MM.1S (cell line): ENCODE data around the gene RDH13.

Experiments
- DNase-seq: peaks from one replicate; pipeline ENCODE4 v3.0.0-alpha.2; 2015
- H2AFZ ChIP-seq: fragments of 300-600 bp; sonication (generic); 2 replicates; pipeline ENCODE4 v1.6.0; 2016; ENCODE audit warnings: antibody characterized with exemption, low read length
- H3F3A ChIP-seq: fragments of 300-600 bp; sonication (generic); 2 replicates; pipeline ENCODE4 v1.6.1; 2016; ENCODE audit warnings: mild to moderate bottlenecking, antibody characterized with exemption, low read length, moderate library complexity, mixed read lengths; ENCODE audit not compliant: insufficient read depth
- H3K27ac ChIP-seq: fragments of 300-600 bp; sonication (generic); 2 replicates; pipeline ENCODE4 v1.5.1; 2016; ENCODE audit warnings: mild to moderate bottlenecking, low read length
- H3K27me3 ChIP-seq: fragments of 300-600 bp; sonication (generic); replicated peaks from 2 replicates; pipeline ENCODE4 v1.6.0; 2016; ENCODE audit warnings: low read length; ENCODE audit not compliant: insufficient read depth
- H3K36me3 ChIP-seq: fragments of 300-600 bp; sonication (generic); replicated peaks from 2 replicates; pipeline ENCODE4 v1.6.1; 2016; ENCODE audit warnings: mild to moderate bottlenecking, low read length, mixed read lengths; ENCODE audit not compliant: insufficient read depth
- H3K4me1 ChIP-seq: fragments of 300-600 bp; sonication (generic); 2 replicates; pipeline ENCODE4 v1.6.1; 2016; ENCODE audit warnings: low read length, mixed read lengths
- H3K4me2 ChIP-seq: fragments of 300-600 bp; sonication (generic); 2 replicates; pipeline ENCODE4 v1.6.0; 2016; ENCODE audit warnings: low read depth, low read length
- H3K4me3 ChIP-seq: fragments of 300-600 bp; sonication (generic); 2 replicates; pipeline ENCODE4 v1.5.1; 2016; ENCODE audit warnings: low read length, mixed read lengths
- H3K79me2 ChIP-seq: fragments of 300-600 bp; sonication (generic); 2 replicates; pipeline ENCODE4 v1.6.1; 2016; ENCODE audit warnings: mixed run types, low read length, mixed read lengths
- H3K9ac ChIP-seq: fragments of 300-600 bp; sonication (generic); 2 replicates; pipeline ENCODE4 v1.6.1; 2016; ENCODE audit warnings: low read length, mixed read lengths
- H3K9me2 ChIP-seq: fragments of 300-600 bp; sonication (generic); replicated peaks from 2 replicates; pipeline ENCODE4 v1.6.1; 2016; ENCODE audit warnings: mild to moderate bottlenecking, low read length, mixed read lengths; ENCODE audit not compliant: insufficient read depth
- H3K9me3 ChIP-seq: fragments of 300-600 bp; sonication (generic); replicated peaks from 2 replicates; pipeline ENCODE4 v1.6.1; 2016; ENCODE audit warnings: mild to moderate bottlenecking, low read length, mixed read lengths; ENCODE audit not compliant: insufficient read depth
- H4K20me1 ChIP-seq: fragments of 300-600 bp; sonication (generic); 2 replicates; pipeline ENCODE4 v1.6.1; 2016; ENCODE audit warnings: mild to moderate bottlenecking, low read length, moderate library complexity, mixed read lengths; ENCODE audit not compliant: insufficient read depth
- EZH2 ChIP-seq: fragments of 300-600 bp; sonication (generic); optimal IDR thresholded peaks from 2 replicates; pipeline ENCODE3; 2017; ENCODE audit warnings: low read depth, mild to moderate bottlenecking, antibody characterized with exemption, low read length, mixed read lengths
- EZH2phosphoT487 ChIP-seq: fragments of 300-600 bp; sonication (generic); IDR thresholded peaks from 2 replicates; pipeline ENCODE4 v1.6.1; 2018; ENCODE audit warnings: antibody characterized with exemption, low read length
- TF ChIP-seq, protein P1 (sequence below): fragments of 300-600 bp; sonication (generic); IDR thresholded peaks from 2 replicates; pipeline ENCODE4 v1.5.1; 2016; ENCODE audit warnings: antibody characterized with exemption, low read length, mixed read lengths

RDH13 gene

GRCh38 chr19:55105237-55105636 lies 42.3 kb upstream of the RDH13 start:
- H3K9me2 ChIP-seq = no peaks in the 10 kb centered on the region
- no peak overlapping the region for H3K4me2 ChIP-seq
- DNase-seq = no peak
- no peak overlapping the region for H3K9ac ChIP-seq
- no peaks in the 10 kb centered on the region for H3K9me3 ChIP-seq
- H3K79me2 ChIP-seq = peaks cover 5% of the 10 kb centered on the region; the same call in 1 of the 2 replicates
- H2AFZ ChIP-seq = no peak overlapping the region
- H3K27me3 ChIP-seq = no peaks in the 10 kb centered on the region
- H3K4me1 ChIP-seq = no peaks in the 10 kb centered on the region
- no peak overlapping the region for H3K27ac ChIP-seq
- no peak overlapping the region for H3K4me3 ChIP-seq
- TF ChIP-seq EZH2phosphoT487 (no peak), EZH2 (no peak)
- TF ChIP-seq, protein P1, sequence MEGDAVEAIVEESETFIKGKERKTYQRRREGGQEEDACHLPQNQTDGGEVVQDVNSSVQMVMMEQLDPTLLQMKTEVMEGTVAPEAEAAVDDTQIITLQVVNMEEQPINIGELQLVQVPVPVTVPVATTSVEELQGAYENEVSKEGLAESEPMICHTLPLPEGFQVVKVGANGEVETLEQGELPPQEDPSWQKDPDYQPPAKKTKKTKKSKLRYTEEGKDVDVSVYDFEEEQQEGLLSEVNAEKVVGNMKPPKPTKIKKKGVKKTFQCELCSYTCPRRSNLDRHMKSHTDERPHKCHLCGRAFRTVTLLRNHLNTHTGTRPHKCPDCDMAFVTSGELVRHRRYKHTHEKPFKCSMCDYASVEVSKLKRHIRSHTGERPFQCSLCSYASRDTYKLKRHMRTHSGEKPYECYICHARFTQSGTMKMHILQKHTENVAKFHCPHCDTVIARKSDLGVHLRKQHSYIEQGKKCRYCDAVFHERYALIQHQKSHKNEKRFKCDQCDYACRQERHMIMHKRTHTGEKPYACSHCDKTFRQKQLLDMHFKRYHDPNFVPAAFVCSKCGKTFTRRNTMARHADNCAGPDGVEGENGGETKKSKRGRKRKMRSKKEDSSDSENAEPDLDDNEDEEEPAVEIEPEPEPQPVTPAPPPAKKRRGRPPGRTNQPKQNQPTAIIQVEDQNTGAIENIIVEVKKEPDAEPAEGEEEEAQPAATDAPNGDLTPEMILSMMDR = no peak
- no peaks in the 10 kb centered on the region for H4K20me1 ChIP-seq
- H3K36me3 ChIP-seq = peaks cover 4% of the 10 kb centered on the region; the same call in 1 of the 2 replicates
- no peaks in the 10 kb centered on the region for H3F3A ChIP-seq

GRCh38 chr19:55103190-55103589 lies 40.2 kb upstream of the RDH13 start:
- H3K9ac ChIP-seq = no peak overlapping the region
- no peak overlapping the region for H3K4me2 ChIP-seq
- H3K79me2 ChIP-seq = 0 out of 2 replicates have a peak, but pooled peaks cover 5% of the 10 kb centered on the region
- no peaks in the 10 kb centered on the region for H3K9me2 ChIP-seq
- H3F3A ChIP-seq = no peaks in the 10 kb centered on the region
- TF ChIP-seq EZH2phosphoT487 = no peak
- TF ChIP-seq, protein P1 = no peak
- no peaks in the 10 kb centered on the region for H3K4me1 ChIP-seq
- H3K27me3 ChIP-seq = no peaks in the 10 kb centered on the region
- H4K20me1 ChIP-seq = no peaks in the 10 kb centered on the region
- H3K27ac ChIP-seq = no peak overlapping the region
- no peak overlapping the region for H2AFZ ChIP-seq
- H3K36me3 ChIP-seq = peaks cover 4% of the 10 kb centered on the region; the same call in 1 of the 2 replicates
- no peak overlapping the region for H3K4me3 ChIP-seq
- DNase-seq = no peak
- no peaks in the 10 kb centered on the region for H3K9me3 ChIP-seq

- peaks cover 4% of the 10 kb centered on the region; the same call in 1 of the 2 replicates for H3K36me3 ChIP-seq
- H3F3A ChIP-seq = no peaks in the 10 kb centered on the region
- no peaks in the 10 kb centered on the region for H4K20me1 ChIP-seq
Measured at GRCh38 chr19:55101261-55101660, 38.3 kb upstream of the RDH13 start.

More at GRCh38 chr19:55101261-55101660, 38.3 kb upstream of the RDH13 start:
- TF ChIP-seq EZH2 (no peak), EZH2phosphoT487 (no peak)
- TF ChIP-seq, protein P1 = no peak
- H3K79me2 ChIP-seq = 0 out of 2 replicates have a peak, but pooled peaks cover 3% of the 10 kb centered on the region
- no peak overlapping the region for H3K4me3 ChIP-seq
- H3K9ac ChIP-seq = no peak overlapping the region
- no peaks in the 10 kb centered on the region for H3K9me2 ChIP-seq
- H3K9me3 ChIP-seq = no peaks in the 10 kb centered on the region
- no peaks in the 10 kb centered on the region for H3K4me1 ChIP-seq
- H2AFZ ChIP-seq = no peak overlapping the region
- no peak for DNase-seq
- no peak overlapping the region for H3K4me2 ChIP-seq
- no peaks in the 10 kb centered on the region for H3K27me3 ChIP-seq
- H3K27ac ChIP-seq = no peak overlapping the region
